Tibial artery (tissue), 4 donors: ENCODE data around the gene PI4K2B.

ENCODE experiments used
- DNase-seq, 2 donors: peaks; one replicate each; pipeline ENCODE4 v3.0.0-alpha.2; 2019
- H3K27ac ChIP-seq, 2 donors: fragments of 200-600 bp; sonication (generic) in 1 of 2; 1 replicate in 1 of 2; 2 replicates in 1 of 2; pipeline ENCODE4 v1.5.1; 2018 to 2019; ENCODE audit warnings: mild to moderate bottlenecking in 1 of 2
- H3K27me3 ChIP-seq, 2 donors: fragments of 200-600 bp; sonication (generic) in 1 of 2; one replicate each; pipeline versions ENCODE4 v1.5.1 to v1.6.0; 2016 to 2019
- H3K36me3 ChIP-seq, 3 donors: fragments of 200-600 bp; sonication (generic) in 2 of 3; one replicate each; pipeline ENCODE4 v1.5.1; 2016 to 2019; ENCODE audit warnings: mild to moderate bottlenecking in 2 of 3
- H3K4me1 ChIP-seq, 4 donors: fragments of 200-600 bp; sonication (generic) in 2 of 4; 1 replicate in 3 of 4; 2 replicates in 1 of 4; pipeline ENCODE4 v1.5.1; 2016 to 2019
- H3K4me3 ChIP-seq, 2 donors: fragments of 200-600 bp; sonication (generic) in 1 of 2; 1 replicate in 1 of 2; 2 replicates in 1 of 2; pipeline ENCODE4 v1.5.1; 2018 to 2019; ENCODE audit warnings: mild to moderate bottlenecking in 2 of 2
- H3K9me3 ChIP-seq, 3 donors: fragments of 200-600 bp; sonication (generic) in 1 of 3; one replicate each; pipeline ENCODE4 v1.5.1; 2016 to 2019
- CTCF ChIP-seq, 2 experiments: fragments of 200-600 bp in 1 of 2; fragments of 450-650 bp in 1 of 2; IDR thresholded peaks; one replicate each; pipeline ENCODE4 v1.5.1; 2017 to 2019; ENCODE audit warnings: antibody characterized with exemption in 2 of 2, mild to moderate bottlenecking in 1 of 2, moderate library complexity in 1 of 2
- intact Hi-C: fragments of 100-400 bp; cut with DNase I; formaldehyde crosslinking; loops from one replicate; pipeline ENCODE4 v1.15.0; 2023; ENCODE audit warnings: low total_unique reads

PI4K2B gene

DNA sequence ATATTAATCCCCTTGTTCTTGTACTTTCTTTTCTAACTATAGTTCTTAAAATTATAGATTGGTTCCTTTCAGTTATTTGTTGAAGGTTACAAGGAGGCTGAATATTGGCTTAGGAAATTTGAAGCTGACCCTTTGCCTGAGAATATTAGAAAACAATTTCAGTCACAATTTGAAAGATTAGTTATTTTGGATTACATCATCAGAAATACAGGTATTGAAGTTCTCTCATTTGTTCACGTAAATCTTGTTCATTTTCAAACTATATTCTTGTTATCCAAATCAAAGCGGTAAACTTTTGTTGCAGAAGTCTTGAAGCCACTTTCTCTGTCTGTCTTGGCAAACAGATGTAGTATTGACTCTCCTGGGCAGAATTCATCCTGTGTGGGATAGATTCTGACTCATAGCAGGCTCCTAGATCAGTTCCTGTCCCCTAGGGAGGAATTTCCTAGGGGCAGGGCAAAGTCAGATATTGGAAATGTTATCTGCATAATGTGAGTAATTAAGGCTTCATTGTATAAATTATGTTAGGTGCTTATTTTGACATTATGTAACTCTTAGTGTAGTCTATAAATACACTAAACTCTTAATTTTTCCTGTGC is 25.2 kb downstream of the PI4K2B start:
- intact Hi-C loops = no loop called here
- no peak for TF ChIP-seq CTCF (IDR thresholded peaks at IDR 0.05)
- Histone ChIP-seq H3K27ac (no peak overlapping the region), H3K9me3 (no peaks in the 10 kb centered on the region), H3K36me3 (peaks cover 27 to 37% (median 33%) of the 10 kb centered on the region in 3 donors), H3K4me1 (no peaks in the 10 kb centered on the region), H3K4me3 (no peak overlapping the region), H3K27me3 (no peaks in the 10 kb centered on the region)
- DNase-seq = no peak

- TF ChIP-seq CTCF (IDR thresholded peaks at IDR 0.05) = no peak
- DNase-seq = no peak
- Histone ChIP-seq H3K27ac (no peak overlapping the region), H3K9me3 (no peaks in the 10 kb centered on the region), H3K36me3 (peaks cover 12 to 30% (median 26%) of the 10 kb centered on the region in 3 donors), H3K4me1 (no peaks in the 10 kb centered on the region), H3K27me3 (no peaks in the 10 kb centered on the region), H3K4me3 (no peak overlapping the region)
- intact Hi-C loops = no loop called here
These were observed 38.0 kb downstream of the PI4K2B start for GRCh38 chr4:25271866-25272265.

- Histone ChIP-seq H3K4me3 (no peak overlapping the region), H3K27me3 (no peaks in the 10 kb centered on the region), H3K36me3 (peaks cover 19 to 24% (median 21%) of the 10 kb centered on the region in 3 donors), H3K4me1 (no peaks in the 10 kb centered on the region), H3K27ac (no peak overlapping the region), H3K9me3 (no peaks in the 10 kb centered on the region)
- no peak for DNase-seq
- intact Hi-C loops = no loop called here
- no peak for TF ChIP-seq CTCF (IDR thresholded peaks at IDR 0.05)
These were observed 46.4 kb downstream of the PI4K2B start for GRCh38 chr4:25280210-25280609.

GRCh38 chr4:25283948-25284347 is 50.1 kb downstream of the PI4K2B start:
- no peak for TF ChIP-seq CTCF (IDR thresholded peaks at IDR 0.05)
- Histone ChIP-seq H3K4me1 (no peaks in the 10 kb centered on the region), H3K4me3 (no peak overlapping the region), H3K27ac (no peak overlapping the region), H3K36me3 (peaks cover 5 to 13% (median 12%) of the 10 kb centered on the region in 3 donors), H3K9me3 (no peaks in the 10 kb centered on the region), H3K27me3 (no peaks in the 10 kb centered on the region)
- no peak for DNase-seq
- intact Hi-C loops = no loop called here

GRCh38 chr4:25284466-25284865 is 50.6 kb downstream of the PI4K2B start:
- H3K36me3 ChIP-seq = peaks cover 5 to 13% (median 12%) of the 10 kb centered on the region in 3 donors
- no peak overlapping the region for H3K27ac ChIP-seq
- no peak overlapping the region for H3K4me3 ChIP-seq
- intact Hi-C loops = no loop called here
- DNase-seq = no peak
- no peaks in the 10 kb centered on the region for H3K4me1 ChIP-seq
- H3K9me3 ChIP-seq = no peaks in the 10 kb centered on the region
- TF ChIP-seq CTCF (IDR thresholded peaks at IDR 0.05) = no peak
- no peaks in the 10 kb centered on the region for H3K27me3 ChIP-seq
